Suprapubic skin (tissue), 4 donors: ENCODE data around the gene SUPT4H1. TPM values are rescaled to one million over a fixed set of nuclear protein-coding genes. Genes with fewer than 3 reads are reported as not detected.
"Not testable (repeated sequence)": the region's sequence is repeated elsewhere in the genome, so short reads cannot be mapped to it uniquely, and the experiment has no call there.

Source experiments
- DNase-seq, 2 donors: peaks; one replicate each; pipeline ENCODE4 v3.0.0-alpha.2; 2019; ENCODE audit warnings: low spot score in 2 of 2
- H3K27ac ChIP-seq: fragments of 200-600 bp; sonication (generic); one replicate; pipeline ENCODE4 v1.5.1; 2019
- H3K27me3 ChIP-seq: fragments of 200-600 bp; sonication (generic); one replicate; pipeline ENCODE4 v1.5.1; 2019
- H3K36me3 ChIP-seq: fragments of 200-600 bp; sonication (generic); one replicate; pipeline ENCODE4 v1.5.1; 2019
- H3K4me1 ChIP-seq: fragments of 200-600 bp; sonication (generic); one replicate; pipeline ENCODE4 v1.5.1; 2019
- H3K4me3 ChIP-seq: fragments of 200-600 bp; sonication (generic); one replicate; pipeline ENCODE4 v1.5.1; 2019; ENCODE audit warnings: mild to moderate bottlenecking
- H3K9me3 ChIP-seq: fragments of 200-600 bp; sonication (generic); one replicate; pipeline ENCODE4 v1.5.1; 2019
- CTCF ChIP-seq, 2 donors: fragments of 200-600 bp in 1 of 2; fragments of 450-650 bp in 1 of 2; sonication (generic) in 1 of 2; IDR thresholded peaks; one replicate each; pipeline ENCODE4 v1.5.1; 2016 to 2019; ENCODE audit warnings: antibody characterized with exemption in 2 of 2, mild to moderate bottlenecking in 1 of 2, moderate library complexity in 1 of 2
- EP300 ChIP-seq: sonication (generic); formaldehyde crosslinking; IDR thresholded peaks from one replicate; pipeline ENCODE4 v1.6.1; 2017; ENCODE audit warnings: antibody characterized with exemption
- POLR2A ChIP-seq, 2 donors: fragments of 450-650 bp; IDR thresholded peaks; one replicate each; pipeline ENCODE4 v1.6.1; 2017; ENCODE audit warnings: antibody characterized with exemption in 2 of 2, mild to moderate bottlenecking in 2 of 2, moderate library complexity in 2 of 2
- POLR2AphosphoS5 ChIP-seq, 3 donors: sonication (generic); formaldehyde crosslinking; IDR thresholded peaks; one replicate each; pipeline ENCODE4 v1.6.1; 2017; ENCODE audit warnings: antibody characterized with exemption in 3 of 3
- WGBS: methylation state at CpG from one replicate; pipeline ENCODE4 v1.1.5; 2018; 5-methylcytosine and 5-hydroxymethylcytosine counted together
- total RNA-seq, 4 donors: library from RNA; depleted of rRNA; stranded (reverse); fragments of >200 nt; gene quantifications; one replicate each; pipeline ENCODE4 v1.1.0, GENCODE V29; 2016

Gene SUPT4H1
- total RNA-seq, 4 donors from 2014 or later = 33.8 to 48.3 (median 40.3) TPM

DNA sequence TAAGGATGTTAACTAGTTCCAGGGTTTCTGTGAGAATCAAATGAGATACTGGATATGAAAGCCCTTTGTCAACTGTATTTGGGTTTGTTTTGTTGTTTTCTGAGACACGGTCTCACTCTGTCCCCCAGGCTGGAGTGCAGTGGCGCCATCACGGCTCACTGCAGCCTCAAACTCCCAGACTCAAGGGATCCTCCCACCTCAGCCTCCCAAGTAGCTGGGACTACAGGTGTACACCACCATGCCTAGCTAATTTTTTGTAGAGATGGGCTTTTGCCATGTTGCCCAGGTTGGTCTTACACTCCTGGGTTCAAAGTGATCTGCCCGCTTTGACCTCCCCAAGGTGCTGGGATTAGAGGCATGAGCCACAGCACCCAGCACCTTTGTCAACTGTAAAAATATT, 8.9 kb downstream of the SUPT4H1 start:
- 91% methylated on average over 4 of the region's 4 CpGs for WGBS

GRCh38 chr17:58341861-58342475, 10.0 kb downstream of the SUPT4H1 start:
- TF ChIP-seq EP300 (no peak), POLR2A (IDR thresholded peaks at IDR 0.05) (no peak), CTCF (IDR thresholded peaks at IDR 0.05) (no peak), POLR2AphosphoS5 (IDR thresholded peaks at IDR 0.05) (no peak)
- DNase-seq = no peak
- peaks cover 23% of the 10 kb centered on the region for H3K4me1 ChIP-seq
- 79% methylated on average over 4 of the region's 4 CpGs for WGBS
- H3K36me3 ChIP-seq = peaks cover 36% of the 10 kb centered on the region
- no peak overlapping the region for H3K27ac ChIP-seq
- no peaks in the 10 kb centered on the region for H3K27me3 ChIP-seq
- no peaks in the 10 kb centered on the region for H3K9me3 ChIP-seq
- H3K4me3 ChIP-seq = no peak overlapping the region

More for the DNA sequence above, 8.9 kb downstream of the SUPT4H1 start:
- Histone ChIP-seq H3K4me1 (peaks cover 11% of the 10 kb centered on the region), H3K36me3 (peaks cover 48% of the 10 kb centered on the region), H3K4me3 (no peak overlapping the region), H3K27ac (no peak overlapping the region), H3K9me3 (no peaks in the 10 kb centered on the region), H3K27me3 (no peaks in the 10 kb centered on the region)
- DNase-seq = no peak
- no peak for TF ChIP-seq POLR2AphosphoS5 (IDR thresholded peaks at IDR 0.05)
- no peak for TF ChIP-seq EP300
- TF ChIP-seq POLR2A (IDR thresholded peaks at IDR 0.05) = no peak
- TF ChIP-seq CTCF (IDR thresholded peaks at IDR 0.05) = no peak

GRCh38 chr17:58341136-58341860, 10.7 kb downstream of the SUPT4H1 start:
- not testable (repeated sequence) for H3K27ac ChIP-seq
- 87% methylated on average over 11 of the region's 11 CpGs for WGBS

GRCh38 chr17:58340405-58340876, 11.6 kb downstream of the SUPT4H1 start:
- Histone ChIP-seq H3K36me3 (peaks cover 21% of the 10 kb centered on the region), H3K4me3 (no peak overlapping the region), H3K9me3 (no peaks in the 10 kb centered on the region), H3K4me1 (peaks cover 38% of the 10 kb centered on the region), H3K27ac (no peak overlapping the region), H3K27me3 (no peaks in the 10 kb centered on the region)
- no peak for TF ChIP-seq POLR2A (IDR thresholded peaks at IDR 0.05)
- DNase-seq = no peak
- WGBS = 89% methylated on average over 5 of the region's 5 CpGs

More at GRCh38 chr17:58341136-58341860, 10.7 kb downstream of the SUPT4H1 start:
- H3K9me3 ChIP-seq, H3K27me3 ChIP-seq, H3K4me3 ChIP-seq, DNase-seq: not testable (repeated sequence)
- Histone ChIP-seq H3K36me3 (peaks cover 30% of the 10 kb centered on the region), H3K4me1 (peaks cover 30% of the 10 kb centered on the region)

- peaks cover 44% of the 10 kb centered on the region for H3K4me1 ChIP-seq
- peak overlapping the region; percentile 4 for H3K4me3 ChIP-seq
- 80% methylated on average over 6 of the region's 6 CpGs for WGBS
- peak overlapping the region; percentile 65 for H3K27ac ChIP-seq
- peaks cover 15% of the 10 kb centered on the region for H3K36me3 ChIP-seq
- H3K9me3 ChIP-seq = no peaks in the 10 kb centered on the region
- no peak for TF ChIP-seq CTCF (IDR thresholded peaks at IDR 0.05)
- TF ChIP-seq POLR2A (IDR thresholded peaks at IDR 0.05) = no peak
- TF ChIP-seq EP300 = no peak
- no peak for TF ChIP-seq POLR2AphosphoS5 (IDR thresholded peaks at IDR 0.05)
- H3K27me3 ChIP-seq = no peaks in the 10 kb centered on the region
- no peak for DNase-seq
Measured at GRCh38 chr17:58339755-58340404, 12.1 kb downstream of the SUPT4H1 start.
